Neural cell (in vitro differentiated cells): Measurements from ENCODE around the gene AP3B1.

Experiments
- EP300 ChIP-seq: fragments of 450-650 bp; conservative IDR thresholded peaks from 2 replicates; pipeline ENCODE4 v1.6.1; 2014; ENCODE audit warnings: antibody characterized with exemption, mild to moderate bottlenecking, moderate library complexity; ENCODE audit not compliant: poor library complexity, severe bottlenecking
- EZH2 ChIP-seq: fragments of 200-600, 300-800 bp; shearing (Covaris generic), sonication (generic); IDR thresholded peaks from 2 replicates; pipeline ENCODE4 v1.6.1; 2014; ENCODE audit warnings: antibody characterized with exemption, low read length, borderline replicate concordance, mild to moderate bottlenecking; ENCODE audit not compliant: insufficient read depth, poor library complexity, severe bottlenecking
- POLR2AphosphoS5 ChIP-seq: IDR thresholded peaks from 2 replicates; pipeline ENCODE4 v1.6.1; 2012
- RAD21 ChIP-seq: fragments of 450-650 bp; conservative IDR thresholded peaks from 2 replicates; pipeline ENCODE4 v1.6.1; 2014; ENCODE audit warnings: antibody characterized with exemption, mild to moderate bottlenecking, moderate library complexity
- TF ChIP-seq, protein P1 (sequence below): fragments of 450-650 bp; IDR thresholded peaks from 2 replicates; pipeline ENCODE4 v1.5.1; 2014; ENCODE audit warnings: antibody characterized with exemption, mild to moderate bottlenecking, moderate library complexity; ENCODE audit not compliant: poor library complexity, severe bottlenecking
- TF ChIP-seq, protein P2 (sequence below): IDR thresholded peaks from 2 replicates; pipeline ENCODE4 v1.6.1; 2012; ENCODE audit warnings: borderline replicate concordance

DNA sequence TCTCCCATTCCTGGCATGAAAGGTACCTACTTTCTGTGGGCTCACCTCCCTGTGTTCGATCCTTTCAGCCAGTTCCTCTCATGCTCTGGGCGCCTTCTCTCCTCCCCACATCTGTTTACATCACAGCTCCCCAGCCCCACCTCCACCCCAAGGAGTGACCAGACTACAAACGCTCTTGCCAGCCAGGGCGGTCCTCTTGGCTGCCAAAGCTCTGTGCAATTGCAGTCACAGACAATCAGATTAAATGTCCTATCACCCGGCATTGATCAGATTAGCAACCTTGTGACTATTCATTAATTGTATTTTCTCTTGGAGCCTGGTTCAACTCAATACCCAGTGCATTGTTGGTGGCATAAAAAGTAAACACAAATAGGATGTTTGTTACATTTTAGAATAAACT lies 307.2 kb downstream of the AP3B1 start:
- TF ChIP-seq EZH2 = no peak
- TF ChIP-seq, protein P1, sequence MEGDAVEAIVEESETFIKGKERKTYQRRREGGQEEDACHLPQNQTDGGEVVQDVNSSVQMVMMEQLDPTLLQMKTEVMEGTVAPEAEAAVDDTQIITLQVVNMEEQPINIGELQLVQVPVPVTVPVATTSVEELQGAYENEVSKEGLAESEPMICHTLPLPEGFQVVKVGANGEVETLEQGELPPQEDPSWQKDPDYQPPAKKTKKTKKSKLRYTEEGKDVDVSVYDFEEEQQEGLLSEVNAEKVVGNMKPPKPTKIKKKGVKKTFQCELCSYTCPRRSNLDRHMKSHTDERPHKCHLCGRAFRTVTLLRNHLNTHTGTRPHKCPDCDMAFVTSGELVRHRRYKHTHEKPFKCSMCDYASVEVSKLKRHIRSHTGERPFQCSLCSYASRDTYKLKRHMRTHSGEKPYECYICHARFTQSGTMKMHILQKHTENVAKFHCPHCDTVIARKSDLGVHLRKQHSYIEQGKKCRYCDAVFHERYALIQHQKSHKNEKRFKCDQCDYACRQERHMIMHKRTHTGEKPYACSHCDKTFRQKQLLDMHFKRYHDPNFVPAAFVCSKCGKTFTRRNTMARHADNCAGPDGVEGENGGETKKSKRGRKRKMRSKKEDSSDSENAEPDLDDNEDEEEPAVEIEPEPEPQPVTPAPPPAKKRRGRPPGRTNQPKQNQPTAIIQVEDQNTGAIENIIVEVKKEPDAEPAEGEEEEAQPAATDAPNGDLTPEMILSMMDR = no peak
- no peak for TF ChIP-seq EP300
- TF ChIP-seq, protein P2, sequence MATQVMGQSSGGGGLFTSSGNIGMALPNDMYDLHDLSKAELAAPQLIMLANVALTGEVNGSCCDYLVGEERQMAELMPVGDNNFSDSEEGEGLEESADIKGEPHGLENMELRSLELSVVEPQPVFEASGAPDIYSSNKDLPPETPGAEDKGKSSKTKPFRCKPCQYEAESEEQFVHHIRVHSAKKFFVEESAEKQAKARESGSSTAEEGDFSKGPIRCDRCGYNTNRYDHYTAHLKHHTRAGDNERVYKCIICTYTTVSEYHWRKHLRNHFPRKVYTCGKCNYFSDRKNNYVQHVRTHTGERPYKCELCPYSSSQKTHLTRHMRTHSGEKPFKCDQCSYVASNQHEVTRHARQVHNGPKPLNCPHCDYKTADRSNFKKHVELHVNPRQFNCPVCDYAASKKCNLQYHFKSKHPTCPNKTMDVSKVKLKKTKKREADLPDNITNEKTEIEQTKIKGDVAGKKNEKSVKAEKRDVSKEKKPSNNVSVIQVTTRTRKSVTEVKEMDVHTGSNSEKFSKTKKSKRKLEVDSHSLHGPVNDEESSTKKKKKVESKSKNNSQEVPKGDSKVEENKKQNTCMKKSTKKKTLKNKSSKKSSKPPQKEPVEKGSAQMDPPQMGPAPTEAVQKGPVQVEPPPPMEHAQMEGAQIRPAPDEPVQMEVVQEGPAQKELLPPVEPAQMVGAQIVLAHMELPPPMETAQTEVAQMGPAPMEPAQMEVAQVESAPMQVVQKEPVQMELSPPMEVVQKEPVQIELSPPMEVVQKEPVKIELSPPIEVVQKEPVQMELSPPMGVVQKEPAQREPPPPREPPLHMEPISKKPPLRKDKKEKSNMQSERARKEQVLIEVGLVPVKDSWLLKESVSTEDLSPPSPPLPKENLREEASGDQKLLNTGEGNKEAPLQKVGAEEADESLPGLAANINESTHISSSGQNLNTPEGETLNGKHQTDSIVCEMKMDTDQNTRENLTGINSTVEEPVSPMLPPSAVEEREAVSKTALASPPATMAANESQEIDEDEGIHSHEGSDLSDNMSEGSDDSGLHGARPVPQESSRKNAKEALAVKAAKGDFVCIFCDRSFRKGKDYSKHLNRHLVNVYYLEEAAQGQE = no peak
- no peak for TF ChIP-seq RAD21
- TF ChIP-seq POLR2AphosphoS5 = no peak
